HG02571 (cell line): ENCODE data around the gene ADAMTS1.

Experiments used
- ATAC-seq: cut with Tn5 transposase; IDR thresholded peaks from one replicate; pipeline ENCODE4 v1.9.1; 2021; ENCODE audit warnings: mild to moderate bottlenecking, moderate library complexity; ENCODE audit not compliant: unreplicated experiment

ADAMTS1 gene

DNA sequence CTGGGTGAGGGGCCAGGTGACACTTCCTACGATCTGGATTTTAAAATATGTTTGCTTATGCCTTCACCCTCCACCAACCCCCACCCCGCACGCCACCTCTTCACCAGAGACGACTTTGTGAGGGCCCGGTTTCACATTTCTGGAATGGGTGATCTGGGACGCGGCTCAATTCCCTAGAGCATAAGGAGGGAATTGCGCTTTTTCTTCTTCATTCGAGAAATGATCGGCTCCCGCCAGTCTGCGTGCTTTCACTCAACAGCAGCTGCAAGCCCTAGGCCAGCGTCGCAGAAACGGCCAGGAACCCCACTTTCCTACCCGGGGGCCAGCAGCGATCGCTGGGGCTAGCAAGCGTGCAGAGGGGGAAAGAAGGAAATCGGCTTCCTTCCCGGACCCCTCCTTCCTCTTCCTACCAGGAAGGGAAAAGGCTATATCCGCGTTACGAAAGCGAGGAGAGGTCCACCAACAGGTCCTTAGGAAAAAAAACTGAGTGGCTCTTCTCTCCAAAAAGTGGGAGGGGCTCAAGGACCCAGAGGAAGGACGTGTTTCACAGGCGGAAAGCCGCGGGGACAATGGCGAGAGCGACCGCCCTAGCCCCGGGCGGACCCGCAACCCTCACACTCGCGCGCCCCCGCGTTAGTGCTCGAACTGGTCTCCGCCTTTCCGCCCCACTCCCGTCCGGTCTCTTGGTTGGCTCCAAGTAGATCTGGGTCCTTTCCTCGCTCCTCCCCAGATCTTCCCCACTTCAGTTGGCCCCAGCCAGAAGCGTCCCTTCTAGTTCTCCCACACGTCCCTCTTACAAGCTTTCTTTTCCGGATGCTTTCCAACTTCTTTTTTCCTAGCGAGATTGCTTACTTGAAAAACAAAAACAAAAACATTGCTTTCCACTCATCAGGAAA is 1.1 kb upstream of the ADAMTS1 start:
- no peak for ATAC-seq

DNA sequence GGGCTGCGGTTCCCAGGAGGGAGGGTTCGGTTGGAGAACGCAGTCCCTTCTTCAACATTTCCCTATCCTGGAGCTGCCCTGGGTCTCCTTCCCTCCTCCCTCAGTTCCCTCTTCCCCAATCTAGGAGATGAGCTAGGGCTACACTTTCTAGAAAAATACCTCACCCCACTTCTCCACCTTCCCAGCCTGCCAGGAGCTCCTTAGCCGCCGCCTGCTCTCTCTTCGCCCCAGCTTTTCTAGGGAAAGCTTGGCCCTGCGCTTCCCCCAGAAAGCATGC is 488 bp upstream of the ADAMTS1 start:
- ATAC-seq: no peak

DNA sequence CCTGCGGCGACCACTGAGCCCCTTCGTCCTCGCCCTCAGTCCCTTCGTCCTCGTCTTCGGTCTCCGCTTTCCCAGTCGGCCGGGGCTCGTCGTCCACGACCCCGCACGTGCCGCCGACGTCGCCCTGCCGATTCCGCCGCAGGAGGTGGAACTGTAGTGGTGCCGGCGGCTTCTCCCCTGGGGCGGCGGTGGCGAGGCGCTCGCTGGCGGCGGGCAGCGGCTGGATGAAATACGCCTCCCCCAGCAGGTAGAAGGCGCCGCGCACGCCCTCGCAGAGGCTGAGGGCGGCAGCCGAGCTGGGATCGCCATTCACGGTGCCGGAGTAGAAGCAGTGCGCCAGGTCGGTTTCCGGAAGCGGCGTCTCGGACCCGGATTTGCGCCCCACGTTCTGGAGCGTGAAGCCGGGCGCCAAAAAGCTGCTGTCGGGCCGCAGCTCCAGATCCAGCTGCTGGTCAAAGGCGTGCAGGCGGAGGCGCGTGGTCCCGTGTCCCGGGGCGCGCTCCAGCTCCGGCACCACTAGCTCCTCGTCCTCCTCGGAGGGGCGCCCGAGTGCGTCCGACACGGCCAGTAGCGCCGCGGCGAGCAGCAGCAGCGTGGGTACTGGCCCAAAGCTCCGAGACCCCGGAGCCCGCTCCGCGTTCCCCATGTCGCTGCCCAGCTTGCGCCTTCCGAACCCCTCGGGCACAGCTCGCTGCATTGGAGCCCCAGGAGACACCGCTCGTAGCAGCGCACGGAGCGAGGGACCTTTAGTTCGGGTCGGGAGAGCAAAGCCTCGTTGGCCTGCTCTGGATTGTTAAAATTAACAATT is 747 bp downstream of the ADAMTS1 start:
- no peak for ATAC-seq

DNA sequence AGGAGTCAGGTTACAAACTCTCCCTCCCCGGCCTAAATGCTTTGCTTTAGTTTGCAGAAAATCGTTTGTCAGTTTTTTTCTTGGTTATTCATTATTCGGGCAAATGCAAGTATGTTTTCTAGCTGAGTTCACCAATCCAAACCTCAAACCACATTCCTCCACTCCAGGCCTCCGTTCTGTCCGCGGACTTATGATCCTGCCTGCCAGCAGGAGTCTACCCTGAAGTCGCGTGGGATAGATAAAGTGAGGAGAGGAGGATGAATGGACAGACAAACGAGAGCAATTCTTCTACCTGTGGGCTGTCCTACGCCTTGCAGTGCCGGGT is 1.3 kb downstream of the ADAMTS1 start:
- ATAC-seq: no peak

DNA sequence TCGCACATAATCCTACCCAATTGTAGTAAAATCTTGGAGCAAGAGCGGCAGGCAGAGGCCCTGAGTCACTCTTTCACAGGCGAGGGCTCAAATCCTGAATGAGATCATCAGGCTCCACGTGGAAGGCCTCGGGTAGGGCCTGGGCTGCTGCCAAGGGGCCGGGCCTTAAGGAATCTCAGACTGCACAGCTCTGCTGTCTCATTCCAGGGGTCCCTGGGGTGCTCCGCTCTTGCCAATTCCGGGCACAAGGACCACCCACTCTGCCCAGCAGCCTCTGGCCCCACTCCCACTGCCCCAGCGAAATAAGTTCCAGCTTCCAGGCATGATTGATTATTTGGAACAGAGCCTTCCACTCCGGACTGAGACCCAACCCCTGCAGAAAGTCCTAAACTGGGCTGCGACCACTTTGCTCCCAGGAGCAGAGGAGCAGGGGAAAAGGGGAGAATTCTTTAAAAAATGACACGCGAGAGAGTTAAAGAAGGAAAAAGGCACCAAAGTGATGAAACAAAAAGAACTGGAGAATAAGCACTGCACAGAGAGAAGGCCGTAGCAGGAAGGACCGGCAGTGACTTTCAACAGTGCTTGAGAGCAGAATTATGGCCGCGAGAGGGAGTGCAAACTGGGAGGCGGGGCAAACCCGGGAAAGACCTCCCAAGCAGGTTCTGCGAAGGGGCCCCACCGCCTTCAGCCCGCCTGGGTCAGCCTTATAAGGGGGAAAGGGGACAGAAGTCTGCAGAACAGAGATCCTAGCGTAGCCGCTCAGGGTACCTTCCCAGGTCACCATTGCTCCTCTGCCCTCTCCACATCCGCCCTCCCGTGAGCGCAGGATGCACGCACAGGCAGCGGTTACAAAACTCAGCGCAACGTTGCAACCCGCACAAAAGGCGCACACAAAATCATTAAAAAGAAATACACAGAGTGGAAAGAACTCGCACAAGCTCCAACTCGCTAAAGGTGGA is 2.0 kb downstream of the ADAMTS1 start:
- no peak for ATAC-seq

DNA sequence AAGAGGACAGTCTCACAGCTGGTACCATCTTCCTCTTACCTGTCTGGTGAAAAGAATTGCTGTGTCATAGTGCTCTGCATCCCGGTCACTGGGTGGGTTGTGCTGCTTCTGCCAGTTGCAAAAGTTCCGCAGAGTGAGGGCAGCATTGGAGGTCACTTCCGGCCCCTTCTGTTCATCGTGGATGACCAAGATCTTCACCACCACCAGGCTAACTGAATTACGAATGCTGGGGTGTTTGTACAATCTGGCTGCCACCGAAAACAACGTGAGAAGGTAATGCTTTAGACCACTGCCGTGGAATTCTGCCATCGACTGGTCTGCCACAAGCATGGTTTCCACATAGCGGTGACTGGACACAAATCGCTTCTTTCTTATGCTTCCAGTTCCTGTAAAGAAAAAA is 2.9 kb downstream of the ADAMTS1 start:
- no peak for ATAC-seq

DNA sequence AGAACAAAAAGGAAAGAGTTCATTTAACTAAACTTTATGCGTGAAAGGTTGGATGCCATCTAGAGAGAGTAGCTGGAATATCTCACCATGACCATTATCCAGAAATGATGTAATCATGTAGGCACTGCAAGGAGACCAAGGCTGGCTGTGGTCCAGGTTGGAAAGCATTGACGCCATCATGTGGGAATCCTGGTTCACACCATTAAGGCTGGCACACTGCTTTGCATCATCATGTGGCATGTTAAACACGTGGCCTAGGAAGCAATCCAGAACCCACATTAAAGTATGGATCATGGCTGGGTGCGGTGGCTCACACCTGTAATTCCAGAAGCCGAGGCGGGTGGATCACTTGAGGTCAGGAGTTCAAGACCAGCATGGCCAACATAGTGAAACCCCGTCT is 4.3 kb downstream of the ADAMTS1 start:
- ATAC-seq: no peak

DNA sequence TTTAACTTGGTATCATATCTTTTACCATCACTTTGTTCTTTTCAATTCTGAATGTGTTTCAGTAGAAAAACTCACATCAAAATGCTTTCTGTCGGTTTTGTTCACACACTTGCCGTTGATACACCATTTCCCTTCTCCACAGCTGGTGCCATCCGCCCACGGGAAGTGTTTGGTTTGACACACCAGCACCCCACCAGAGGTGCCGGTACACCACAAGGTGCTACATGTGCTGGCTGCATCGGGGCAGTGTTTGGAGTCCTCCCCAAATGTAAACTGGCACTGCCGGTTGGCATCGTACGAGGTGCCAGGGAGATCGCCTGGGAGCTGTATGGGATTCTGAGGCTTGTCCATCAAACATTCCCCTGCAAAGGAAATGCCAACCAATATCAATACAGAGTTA is 5.0 kb downstream of the ADAMTS1 start:
- ATAC-seq: no peak

DNA sequence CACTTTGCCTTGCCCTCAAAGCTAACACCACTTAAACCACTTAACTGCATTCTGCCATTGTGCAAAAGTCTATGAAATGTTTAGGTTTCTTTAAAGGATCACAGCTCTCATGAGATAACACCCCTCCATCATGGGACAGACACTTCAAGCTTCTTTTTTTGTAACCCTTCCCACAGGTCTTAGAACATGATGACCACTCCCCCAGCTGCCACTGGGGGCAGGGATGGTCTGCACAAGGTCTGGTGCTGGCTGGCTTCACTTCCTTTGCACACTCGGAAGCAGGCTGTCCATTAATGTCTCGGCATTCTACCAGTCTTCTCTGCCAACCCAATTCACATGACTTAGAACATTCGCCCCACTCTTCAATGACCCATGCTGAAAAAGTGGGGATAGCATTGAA is 7.7 kb downstream of the ADAMTS1 start:
- no peak for ATAC-seq

DNA sequence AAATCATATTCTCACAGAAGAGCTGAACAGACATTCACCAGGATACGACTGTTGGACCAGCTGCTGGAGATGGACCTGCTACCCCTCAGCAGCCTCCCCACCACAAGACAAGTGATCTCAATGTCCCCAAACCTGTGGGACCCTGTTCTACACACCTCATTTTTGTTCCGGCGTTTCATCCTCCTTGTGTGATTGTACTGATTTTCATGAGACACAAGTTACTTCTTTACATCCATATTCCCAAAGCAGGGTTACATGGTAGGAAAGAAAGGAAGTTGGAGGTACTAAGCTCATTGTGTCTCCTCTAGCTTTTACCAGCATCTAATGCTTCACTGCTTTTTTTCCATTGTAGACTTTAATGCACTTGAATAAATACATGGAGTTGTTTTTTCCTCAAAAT is 8.7 kb downstream of the ADAMTS1 start:
- no peak for ATAC-seq

DNA sequence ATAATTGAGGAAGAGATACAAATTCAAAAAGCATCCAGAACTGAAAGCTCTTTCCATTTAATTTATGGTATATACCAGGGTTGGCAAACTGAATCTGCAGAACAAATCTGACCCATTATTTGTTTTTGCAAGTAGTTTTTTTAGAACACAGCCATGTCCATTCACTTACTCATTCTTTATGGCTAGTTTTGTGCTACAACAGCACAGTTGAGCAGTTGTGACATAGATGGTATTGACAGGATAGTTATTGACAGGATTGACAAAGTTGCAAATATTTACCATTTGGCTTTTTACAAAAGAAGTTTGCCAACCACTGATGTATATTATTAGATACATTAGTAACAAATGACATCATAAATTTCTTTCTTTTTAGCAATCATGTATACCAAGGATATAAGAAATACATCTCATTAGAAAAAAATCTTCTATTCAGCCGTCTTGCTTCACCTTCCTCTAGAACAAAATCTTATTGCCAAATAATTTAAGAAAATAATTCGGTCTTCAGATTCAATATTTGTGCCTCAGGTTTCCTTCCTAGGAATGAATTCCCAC is 9.4 kb downstream of the ADAMTS1 start:
- no peak for ATAC-seq

DNA sequence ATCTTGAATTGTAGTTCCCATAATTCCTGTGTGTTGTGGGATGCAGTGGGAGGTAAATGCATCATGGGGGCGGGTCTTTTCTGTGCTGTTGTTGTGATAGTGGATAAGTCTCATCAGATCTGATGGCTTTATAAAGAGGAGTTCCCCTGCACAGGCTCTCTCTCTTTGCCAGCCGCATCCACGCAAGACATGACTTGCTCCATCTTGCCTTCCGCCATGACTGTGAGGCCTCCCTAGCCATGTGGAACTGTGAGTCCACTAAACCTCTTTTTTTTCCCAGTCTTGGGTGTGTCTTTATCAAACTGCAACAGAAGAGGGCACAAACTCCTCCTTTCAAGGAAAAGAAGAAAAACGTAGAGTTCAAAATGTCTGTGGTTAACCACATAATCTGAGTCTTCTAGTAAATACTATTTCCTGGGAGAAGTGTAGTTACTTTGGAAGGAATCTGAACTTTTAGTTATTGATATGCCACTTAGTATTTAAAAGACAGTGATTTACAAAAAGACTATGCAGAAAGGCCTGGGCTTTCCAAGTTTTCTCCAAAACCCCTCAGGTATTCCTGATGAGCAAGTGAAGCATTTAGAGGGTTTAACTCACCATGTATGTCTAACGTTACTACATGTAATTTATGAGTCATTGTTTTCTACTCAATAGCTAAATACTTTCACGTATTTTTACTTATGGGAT is 10.0 kb downstream of the ADAMTS1 start:
- ATAC-seq: no peak

DNA sequence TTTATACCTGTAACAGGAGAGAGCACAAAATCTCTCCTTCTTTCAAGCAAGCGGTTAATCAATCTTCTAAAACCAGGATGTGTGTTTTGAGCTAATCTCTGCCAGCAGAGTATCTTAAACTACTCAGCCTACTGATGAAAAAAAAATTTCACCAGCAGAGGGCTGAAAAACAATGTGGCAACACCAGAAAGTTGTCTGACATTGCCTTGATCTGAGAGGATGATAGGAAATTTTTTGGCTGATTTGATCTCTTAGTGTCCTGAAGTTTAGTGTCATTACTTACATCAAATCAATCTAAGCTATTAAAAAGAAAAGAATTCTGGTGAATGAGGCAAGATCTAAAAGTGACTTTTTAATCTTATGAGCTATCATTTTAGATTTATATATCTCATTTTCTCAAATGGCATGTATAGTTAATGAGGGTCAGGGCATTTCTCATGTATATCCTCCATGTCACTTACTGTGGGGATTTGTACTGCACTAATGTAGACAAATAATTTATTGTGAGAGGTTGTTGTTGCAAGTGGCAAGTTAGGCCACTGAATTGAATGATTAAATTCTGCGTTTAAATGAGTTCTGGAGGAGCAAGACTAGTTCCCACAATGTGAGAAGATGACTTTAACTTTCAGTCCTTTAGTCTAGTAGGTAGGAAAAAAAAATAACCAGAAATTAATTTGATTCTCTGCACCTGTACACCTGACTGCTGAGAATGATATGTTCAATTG is 10.9 kb downstream of the ADAMTS1 start:
- no peak for ATAC-seq

DNA sequence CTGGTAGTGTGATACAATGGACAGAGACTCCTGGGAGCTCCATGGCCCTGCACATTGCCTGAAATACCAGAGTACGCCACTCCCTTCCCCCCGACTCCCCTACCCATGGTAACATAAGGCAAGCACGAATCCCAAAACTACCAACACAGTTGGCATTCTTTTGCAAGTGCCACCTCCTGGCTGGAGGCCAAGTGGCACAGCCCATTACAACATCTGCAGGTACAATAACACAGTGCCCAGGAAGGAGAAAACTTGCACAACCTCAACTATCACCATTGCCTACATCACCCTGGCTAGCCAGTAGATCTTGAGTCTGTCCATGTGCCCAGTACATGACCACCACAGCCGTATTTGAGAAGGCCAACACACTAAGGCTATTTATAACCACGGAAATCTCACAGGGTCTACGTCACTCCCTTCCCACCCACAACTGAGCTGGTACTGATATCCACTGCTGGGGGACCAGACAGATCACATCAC is 11.7 kb downstream of the ADAMTS1 start:
- no peak for ATAC-seq

DNA sequence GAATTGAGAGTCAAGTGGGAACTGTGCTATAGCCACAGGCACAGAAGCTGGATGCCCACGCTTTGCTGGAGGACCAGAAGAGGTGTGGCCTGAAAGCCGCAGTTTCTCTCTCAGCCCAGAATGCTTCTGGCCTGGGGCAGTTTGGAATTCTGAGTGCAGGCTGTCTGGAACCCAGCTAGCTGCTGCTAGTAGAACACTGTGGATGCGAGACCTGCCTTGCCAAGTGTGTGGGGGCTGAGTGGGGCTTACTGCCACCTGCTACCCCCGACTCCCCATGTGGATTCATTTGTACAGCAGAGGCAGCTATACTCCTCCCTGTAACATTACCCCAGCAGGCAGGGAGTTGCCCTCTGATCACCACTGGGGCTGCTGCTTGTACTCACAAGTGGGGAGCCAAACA is 12.2 kb downstream of the ADAMTS1 start:
- no peak for ATAC-seq

DNA sequence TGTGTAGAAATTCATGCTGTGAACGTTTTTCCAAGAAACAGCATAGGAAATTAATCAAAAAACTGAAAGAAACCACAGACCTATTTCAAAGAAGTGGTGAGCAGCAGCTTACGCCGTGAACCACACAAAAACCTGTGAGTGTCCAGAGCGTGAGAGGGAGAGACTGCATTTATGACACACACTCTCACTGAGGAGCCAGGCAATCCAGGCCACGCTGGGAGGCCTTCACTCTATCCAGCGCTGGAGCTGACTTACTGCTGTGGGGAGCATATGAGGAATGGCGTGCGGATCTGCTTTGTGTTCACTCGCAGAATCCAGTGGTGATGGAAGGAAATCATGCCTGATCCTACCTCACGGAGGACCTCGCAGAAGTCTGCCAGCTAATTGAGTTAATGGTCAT is 12.7 kb downstream of the ADAMTS1 start:
- ATAC-seq: no peak

DNA sequence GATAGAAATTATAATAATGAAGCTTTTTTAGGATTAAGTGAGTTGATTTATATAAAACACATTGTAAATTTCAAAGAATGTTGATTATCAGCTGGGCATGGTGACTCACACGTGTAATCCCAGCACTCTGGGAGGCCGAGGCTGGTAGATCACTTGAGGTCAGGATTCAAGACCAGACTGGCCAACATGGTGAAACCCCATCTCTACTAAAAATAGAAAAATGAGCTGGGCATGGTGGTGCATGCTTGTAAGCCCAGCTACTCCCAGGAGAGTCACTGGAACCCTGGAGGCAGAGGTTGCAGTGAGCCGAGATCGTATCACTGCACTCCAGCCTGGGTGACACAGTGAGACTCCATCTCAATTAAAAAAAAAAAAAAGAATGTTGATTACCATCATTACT is 18.4 kb downstream of the ADAMTS1 start:
- ATAC-seq: no peak

DNA sequence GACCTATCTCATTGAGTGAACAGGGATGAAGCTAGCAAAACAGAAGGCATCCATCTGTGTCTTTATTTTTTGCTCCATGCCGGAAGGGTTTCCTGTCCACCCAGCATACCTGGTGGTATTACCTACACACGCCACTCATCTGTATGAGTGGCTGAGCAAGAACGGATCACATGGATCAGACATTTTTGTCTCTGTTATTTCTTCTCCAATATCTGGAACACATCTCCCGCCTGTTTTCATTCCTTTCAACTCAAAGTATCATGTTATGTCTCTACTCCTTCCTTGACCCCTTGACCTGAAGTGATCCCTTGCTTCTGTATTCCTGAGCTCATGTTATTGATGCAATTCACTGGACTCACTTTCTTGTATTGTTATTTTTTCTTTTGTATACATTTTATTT is 24.7 kb downstream of the ADAMTS1 start:
- ATAC-seq: no peak

DNA sequence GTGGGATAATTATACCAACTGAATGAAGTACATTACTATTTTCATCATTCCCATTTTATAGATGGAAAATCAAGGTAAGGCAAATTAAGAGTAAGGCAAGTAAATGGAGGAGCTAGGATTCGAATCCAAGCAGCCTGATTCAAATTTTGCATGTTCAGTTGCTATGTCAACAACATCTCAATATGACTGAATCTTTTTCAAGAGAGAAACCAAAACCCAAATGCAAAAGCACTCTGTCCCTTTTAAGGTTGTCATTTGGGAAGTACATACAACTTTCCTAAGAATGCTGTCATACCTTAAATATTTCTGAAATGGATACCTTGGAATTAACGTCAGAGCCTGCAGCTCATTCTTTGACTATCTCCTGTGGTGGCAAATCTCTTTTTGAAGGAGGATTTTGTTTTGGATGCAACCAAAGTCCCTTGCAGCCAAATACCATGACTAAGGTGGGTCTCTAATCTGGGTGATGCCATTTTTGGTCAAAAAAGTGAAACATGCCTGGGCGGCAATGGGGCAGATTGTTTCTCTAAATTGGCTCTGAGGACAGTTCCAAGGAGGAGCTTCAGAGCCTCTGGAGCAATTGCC is 25.4 kb downstream of the ADAMTS1 start:
- no peak for ATAC-seq
